B cell (primary cell): ENCODE data around the gene FBXO8. TPM values are rescaled to one million over a fixed set of nuclear protein-coding genes. Genes with fewer than 3 reads are reported as not detected.

ENCODE experiments used
- ATAC-seq: fragments of 200-7000 bp; cut with Tn5 transposase; one replicate; pipeline ENCODE4 v1.10.0; 2021; ENCODE audit warnings: low read depth, mild to moderate bottlenecking, moderate number of reproducible peaks, moderate library complexity
- CTCF ChIA-PET: fragments of 350-600 bp; sonication (Branson Sonifier 250); formaldehyde crosslinking; loops from one replicate; lab custom pipeline; 2021; ENCODE audit warnings: antibody characterized with exemption, inconsistent platforms; lab: Charles Lee
- POLR2A ChIA-PET: fragments of 350-600 bp; sonication (Branson Sonifier 250); formaldehyde crosslinking; loops from one replicate; lab custom pipeline; 2021; ENCODE audit warnings: antibody characterized with exemption; lab: Charles Lee
- DNase-seq: peaks from one replicate; pipeline ENCODE4 v3.0.0; 2013
- H2AFZ ChIP-seq: 2 replicates; pipeline ENCODE4 v1.6.1; 2012; ENCODE audit warnings: mild to moderate bottlenecking, low read depth, low read length; ENCODE audit not compliant: insufficient read depth, poor library complexity, severe bottlenecking
- H3K27ac ChIP-seq, 2 donors: 1 replicate in 1 of 2; 2 replicates in 1 of 2; pipeline ENCODE4 v1.5.1; 2012 to 2013; ENCODE audit warnings: low read length in 2 of 2, mild to moderate bottlenecking in 2 of 2, moderate library complexity in 1 of 2
- H3K27me3 ChIP-seq, 4 experiments: fragments of 200-600 bp in 1 of 4; sonication (generic) in 1 of 4; replicated peaks in 1 of 4; 1 replicate in 2 of 4; 2 replicates in 2 of 4; pipeline versions ENCODE4 v1.6.1 to v1.7.0; 2013 to 2016; ENCODE audit warnings: low read length in 3 of 4, mild to moderate bottlenecking in 2 of 4, mixed read lengths in 1 of 4, moderate library complexity in 1 of 4; ENCODE audit not compliant: insufficient read depth in 4 of 4, control insufficient read depth in 3 of 4; ENCODE audit errors: control extremely low read depth in 1 of 4
- H3K36me3 ChIP-seq, 2 experiments: replicated peaks in 1 of 2; 1 replicate in 1 of 2; 2 replicates in 1 of 2; pipeline versions ENCODE4 v1.6.1 to v1.7.1; 2013; ENCODE audit warnings: low read length in 1 of 2; ENCODE audit not compliant: insufficient read depth in 2 of 2, control insufficient read depth in 1 of 2; ENCODE audit errors: control extremely low read depth in 1 of 2, extremely low read depth in 1 of 2
- H3K4me1 ChIP-seq, 2 donors: fragments of 200-600 bp in 1 of 2; sonication (generic) in 1 of 2; 1 replicate in 1 of 2; 2 replicates in 1 of 2; pipeline versions ENCODE4 v1.5.1 to v1.6.1; 2013 to 2017; ENCODE audit warnings: low read length in 2 of 2; ENCODE audit not compliant: control insufficient read depth in 2 of 2, insufficient read depth in 2 of 2
- H3K4me2 ChIP-seq: replicated peaks from 2 replicates; pipeline ENCODE3; 2012; ENCODE audit warnings: mild to moderate bottlenecking, low read depth, low read length; ENCODE audit not compliant: poor library complexity, severe bottlenecking
- H3K4me3 ChIP-seq, 5 experiments: fragments of 200-600 bp in 1 of 5; sonication (generic) in 1 of 5; 1 replicate in 3 of 5; 2 replicates in 2 of 5; pipeline versions ENCODE4 v1.5.1 to v1.7.0; 2011 to 2016; ENCODE audit warnings: low read length in 4 of 5, mild to moderate bottlenecking in 4 of 5, low read depth in 2 of 5, control low read depth in 1 of 5, moderate library complexity in 1 of 5; ENCODE audit not compliant: insufficient read depth in 1 of 5; ENCODE audit errors: control extremely low read depth in 1 of 5, extremely low read depth in 1 of 5
- H3K79me2 ChIP-seq: fragments of 200-600 bp; sonication (generic); one replicate; pipeline ENCODE4 v1.6.0; 2016; ENCODE audit warnings: low read length; ENCODE audit not compliant: control insufficient read depth, insufficient read depth
- H3K9ac ChIP-seq: fragments of 200-600 bp; sonication (generic); 2 replicates; pipeline ENCODE4 v1.6.1; 2017; ENCODE audit warnings: mild to moderate bottlenecking, low read length, moderate library complexity
- H3K9me3 ChIP-seq, 3 donors: one replicate each; pipeline versions ENCODE4 v1.6.1 to v1.7.1; 2013; ENCODE audit warnings: low read length in 2 of 3; ENCODE audit not compliant: control insufficient read depth in 2 of 3, insufficient read depth in 1 of 3; ENCODE audit errors: control extremely low read depth in 1 of 3
- H4K20me1 ChIP-seq: 2 replicates; pipeline ENCODE4 v1.6.0; 2012; ENCODE audit warnings: mild to moderate bottlenecking, low read length; ENCODE audit not compliant: insufficient read depth, control insufficient read depth, poor library complexity, severe bottlenecking
- H3K27ac Mint-ChIP-seq: one replicate; pipeline ENCODE4 v1.8.0; 2021; ENCODE audit warnings: mixed read lengths
- H3K27me3 Mint-ChIP-seq: one replicate; pipeline ENCODE4 v1.8.0; 2021; ENCODE audit warnings: mixed read lengths
- H3K4me1 Mint-ChIP-seq: one replicate; pipeline ENCODE4 v1.8.0; 2021; ENCODE audit warnings: mixed read lengths
- H3K4me3 Mint-ChIP-seq: one replicate; pipeline ENCODE4 v1.8.0; 2021; ENCODE audit warnings: mixed read lengths
- H3K9me3 Mint-ChIP-seq: one replicate; pipeline ENCODE4 v1.8.0; 2022; ENCODE audit warnings: mixed read lengths; ENCODE audit not compliant: insufficient read depth
- CTCF ChIP-seq: fragments of 200-600 bp; IDR thresholded peaks from one replicate; pipeline ENCODE4 v1.8.0; 2022; ENCODE audit warnings: antibody characterized with exemption, mild to moderate bottlenecking
- EZH2 ChIP-seq: IDR thresholded peaks from 2 replicates; pipeline ENCODE4 v1.6.1; 2012; ENCODE audit warnings: borderline replicate concordance, low read depth, mild to moderate bottlenecking, moderate library complexity, low read length; ENCODE audit not compliant: insufficient read depth, poor library complexity, severe bottlenecking
- WGBS: methylation state at CpG from one replicate; pipeline ENCODE4 v1.1.5; 2013; ENCODE audit warnings: missing lambda C conversion rate; ENCODE audit not compliant: insufficient coverage; 5-methylcytosine and 5-hydroxymethylcytosine counted together
- intact Hi-C: fragments of 100-400 bp; cut with micrococcal nuclease; formaldehyde crosslinking; loops from one replicate; pipeline ENCODE4 v1.10.0; 2022
- polyA plus RNA-seq: library from polyadenylated mRNA; depleted of rRNA; stranded (reverse); fragments of >200 nt; gene quantifications from 2 replicates; pipeline ENCODE4 v1.2.3, GENCODE V29; 2012
- total RNA-seq, 2 donors: library from RNA; stranded (reverse); fragments of 120-200 nt in 1 of 2; gene quantifications; 1 replicate in 1 of 2; 2 replicates in 1 of 2; pipeline versions ENCODE4 v1.2.3 to v1.2.4, GENCODE V29; 2013 to 2022

FBXO8 gene
- total and polyA plus RNA-seq, 2 donors (not counting 1 experiment from before 2014, with no cell fraction given): 11.6 to 22.4 TPM

GRCh38 chr4:174266416-174266815, 17.1 kb downstream of the FBXO8 start:
- H3K4me3 Mint-ChIP-seq: no peak overlapping the region
- WGBS: no CpG with 5 or more reads among the region's 2 CpGs
- H3K79me2 ChIP-seq: peaks cover 55% of the 10 kb centered on the region
- H3K9ac ChIP-seq: no peak overlapping the region
- ChIA-PET POLR2A (no interaction called here), CTCF (no interaction called here)
- H3K27ac Mint-ChIP-seq: no peak overlapping the region
- peaks cover 0 to 3% of the 10 kb centered on the region in 2 experiments for H3K36me3 ChIP-seq
- no peak overlapping the region for H3K27ac ChIP-seq
- ATAC-seq (no peak), DNase-seq (no peak)
- peaks cover 8% of the 10 kb centered on the region for H3K4me1 Mint-ChIP-seq
- H3K4me3 ChIP-seq: no peak overlapping the region
- no peaks in the 10 kb centered on the region for H3K9me3 ChIP-seq
- H4K20me1 ChIP-seq: peaks cover 29% of the 10 kb centered on the region
- no peaks in the 10 kb centered on the region for H3K4me1 ChIP-seq
- no peaks in the 10 kb centered on the region for H3K9me3 Mint-ChIP-seq
- TF ChIP-seq CTCF: no peak
- TF ChIP-seq EZH2: no peak
- no peaks in the 10 kb centered on the region for H3K27me3 Mint-ChIP-seq
- intact Hi-C loops: no loop called here
- H2AFZ ChIP-seq: no peak overlapping the region
- H3K4me2 ChIP-seq: no peak overlapping the region
- H3K27me3 ChIP-seq: no peaks in the 10 kb centered on the region

GRCh38 chr4:174265916-174266315, 17.6 kb downstream of the FBXO8 start:
- H2AFZ ChIP-seq: no peak overlapping the region
- no peak for ATAC-seq
- ChIA-PET POLR2A (no interaction called here), CTCF (no interaction called here)
- Mint-ChIP-seq H3K4me1 (peaks cover 5% of the 10 kb centered on the region), H3K4me3 (no peak overlapping the region), H3K27ac (no peak overlapping the region), H3K9me3 (no peaks in the 10 kb centered on the region), H3K27me3 (no peaks in the 10 kb centered on the region)
- no peak for DNase-seq
- H3K4me3 ChIP-seq: no peak overlapping the region
- H3K9ac ChIP-seq: no peak overlapping the region
- intact Hi-C loops: no loop called here
- no peak overlapping the region for H3K4me2 ChIP-seq
- H3K4me1 ChIP-seq: no peaks in the 10 kb centered on the region
- WGBS: no CpG with 5 or more reads among the region's 2 CpGs
- H3K9me3 ChIP-seq: no peaks in the 10 kb centered on the region
- no peak overlapping the region for H3K27ac ChIP-seq
- TF ChIP-seq CTCF (no peak), EZH2 (no peak)
- H3K79me2 ChIP-seq: peaks cover 50% of the 10 kb centered on the region
- H3K27me3 ChIP-seq: no peaks in the 10 kb centered on the region
- H3K36me3 ChIP-seq: peaks cover 0 to 3% of the 10 kb centered on the region in 2 experiments
- H4K20me1 ChIP-seq: peaks cover 24% of the 10 kb centered on the region
